ENCODE results near the gene PRM3.

PRM3 gene

GRCh38 chr16:11254913-11255736 lies 18.3 kb downstream of the PRM3 start:
- H3K36me3 ChIP-seq (ENCODE audit: control insufficient read depth, insufficient read depth, low read length): peaks cover 12% of the 10 kb centered on the region
- peak overlapping the region; percentile 28 for H3K27ac ChIP-seq (ENCODE audit: low read depth, low read length)

GRCh38 chr16:11253995-11254912 lies 19.2 kb downstream of the PRM3 start:
- Histone ChIP-seq H3K4me1 (ENCODE audit: control insufficient read depth, insufficient read depth, low read length) (peaks cover 12% of the 10 kb centered on the region), H3K27ac (ENCODE audit: low read depth, low read length) (no peak overlapping the region), H3K9me3 (ENCODE audit: control insufficient read depth, insufficient read depth, low read length) (no peaks in the 10 kb centered on the region), H3K4me3 (ENCODE audit: low read depth, low read length) (peak overlapping the region; percentile 67), H3K27me3 (ENCODE audit: control insufficient read depth, insufficient read depth, low read length) (peaks cover 4% of the 10 kb centered on the region; the same call in 1 of the 2 replicates), H3K9ac (ENCODE audit: low read depth, low read length) (peak overlapping the region; percentile 56; the same call in 1 of the 2 replicates), H3K36me3 (ENCODE audit: control insufficient read depth, insufficient read depth, low read length) (peaks cover 12% of the 10 kb centered on the region)

More at GRCh38 chr16:11254913-11255736, 18.3 kb downstream of the PRM3 start:
- Histone ChIP-seq H3K4me1 (ENCODE audit: control insufficient read depth, insufficient read depth, low read length) (peaks cover 12% of the 10 kb centered on the region), H3K4me3 (ENCODE audit: low read depth, low read length) (peak overlapping the region; percentile 67), H3K9ac (ENCODE audit: low read depth, low read length) (peak overlapping the region; percentile 56), H3K9me3 (ENCODE audit: control insufficient read depth, insufficient read depth, low read length) (no peaks in the 10 kb centered on the region), H3K27me3 (ENCODE audit: control insufficient read depth, insufficient read depth, low read length) (peaks cover 4% of the 10 kb centered on the region; the same call in 1 of the 2 replicates)

- Histone ChIP-seq H3K36me3 (ENCODE audit: control insufficient read depth, insufficient read depth, low read length) (peaks cover 12% of the 10 kb centered on the region), H3K27ac (ENCODE audit: low read depth, low read length) (no peak overlapping the region), H3K9ac (ENCODE audit: low read depth, low read length) (no peak overlapping the region), H3K4me1 (ENCODE audit: control insufficient read depth, insufficient read depth, low read length) (peaks cover 12% of the 10 kb centered on the region), H3K27me3 (ENCODE audit: control insufficient read depth, insufficient read depth, low read length) (peaks cover 4% of the 10 kb centered on the region; the same call in 1 of the 2 replicates), H3K9me3 (ENCODE audit: control insufficient read depth, insufficient read depth, low read length) (no peaks in the 10 kb centered on the region), H3K4me3 (ENCODE audit: low read depth, low read length) (peak overlapping the region; percentile 67)
Measured at GRCh38 chr16:11253009-11253994, 20.1 kb downstream of the PRM3 start.

GRCh38 chr16:11252482-11252931 lies 20.9 kb downstream of the PRM3 start:
- peaks cover 12% of the 10 kb centered on the region for H3K4me1 ChIP-seq (ENCODE audit: control insufficient read depth, insufficient read depth, low read length)
- H3K36me3 ChIP-seq (ENCODE audit: control insufficient read depth, insufficient read depth, low read length): peaks cover 12% of the 10 kb centered on the region
- no peak overlapping the region for H3K9ac ChIP-seq (ENCODE audit: low read depth, low read length)
- no peak overlapping the region for H3K4me3 ChIP-seq (ENCODE audit: low read depth, low read length)
- H3K27me3 ChIP-seq (ENCODE audit: control insufficient read depth, insufficient read depth, low read length): peaks cover 2% of the 10 kb centered on the region; the same call in 1 of the 2 replicates
- no peak overlapping the region for H3K27ac ChIP-seq (ENCODE audit: low read depth, low read length)
- H3K9me3 ChIP-seq (ENCODE audit: control insufficient read depth, insufficient read depth, low read length): no peaks in the 10 kb centered on the region

- peaks cover 12% of the 10 kb centered on the region for H3K36me3 ChIP-seq (ENCODE audit: control insufficient read depth, insufficient read depth, low read length)
- H3K27me3 ChIP-seq (ENCODE audit: control insufficient read depth, insufficient read depth, low read length): no peaks in the 10 kb centered on the region
- no peak overlapping the region for H3K27ac ChIP-seq (ENCODE audit: low read depth, low read length)
- H3K4me3 ChIP-seq (ENCODE audit: low read depth, low read length): no peak overlapping the region
- H3K9me3 ChIP-seq (ENCODE audit: control insufficient read depth, insufficient read depth, low read length): no peaks in the 10 kb centered on the region
- peaks cover 8% of the 10 kb centered on the region for H3K4me1 ChIP-seq (ENCODE audit: control insufficient read depth, insufficient read depth, low read length)
- no peak overlapping the region for H3K9ac ChIP-seq (ENCODE audit: low read depth, low read length)
Measured at GRCh38 chr16:11251525-11252481, 21.6 kb downstream of the PRM3 start.

GRCh38 chr16:11250786-11251524 lies 22.5 kb downstream of the PRM3 start:
- H3K27ac ChIP-seq (ENCODE audit: low read depth, low read length): no peak overlapping the region
- H3K4me1 ChIP-seq (ENCODE audit: control insufficient read depth, insufficient read depth, low read length): peaks cover 7% of the 10 kb centered on the region
- H3K27me3 ChIP-seq (ENCODE audit: control insufficient read depth, insufficient read depth, low read length): no peaks in the 10 kb centered on the region
- H3K4me3 ChIP-seq (ENCODE audit: low read depth, low read length): no peak overlapping the region
- no peaks in the 10 kb centered on the region for H3K9me3 ChIP-seq (ENCODE audit: control insufficient read depth, insufficient read depth, low read length)
- H3K9ac ChIP-seq (ENCODE audit: low read depth, low read length): no peak overlapping the region
- peaks cover 12% of the 10 kb centered on the region for H3K36me3 ChIP-seq (ENCODE audit: control insufficient read depth, insufficient read depth, low read length)

- H3K9ac ChIP-seq (ENCODE audit: low read depth, low read length): no peak overlapping the region
- H3K4me1 ChIP-seq (ENCODE audit: control insufficient read depth, insufficient read depth, low read length): peaks cover 7% of the 10 kb centered on the region
- H3K27ac ChIP-seq (ENCODE audit: low read depth, low read length): no peak overlapping the region
- no peaks in the 10 kb centered on the region for H3K9me3 ChIP-seq (ENCODE audit: control insufficient read depth, insufficient read depth, low read length)
- H3K4me3 ChIP-seq (ENCODE audit: low read depth, low read length): no peak overlapping the region
- peaks cover 12% of the 10 kb centered on the region for H3K36me3 ChIP-seq (ENCODE audit: control insufficient read depth, insufficient read depth, low read length)
- H3K27me3 ChIP-seq (ENCODE audit: control insufficient read depth, insufficient read depth, low read length): no peaks in the 10 kb centered on the region
Measured at GRCh38 chr16:11250091-11250785, 23.2 kb downstream of the PRM3 start.

- no peaks in the 10 kb centered on the region for H3K9me3 ChIP-seq (ENCODE audit: control insufficient read depth, insufficient read depth, low read length)
- H3K4me1 ChIP-seq (ENCODE audit: control insufficient read depth, insufficient read depth, low read length): peaks cover 7% of the 10 kb centered on the region; the same call in 1 of the 2 replicates
- no peak overlapping the region for H3K4me3 ChIP-seq (ENCODE audit: low read depth, low read length)
- H3K27ac ChIP-seq (ENCODE audit: low read depth, low read length): no peak overlapping the region
- peaks cover 12% of the 10 kb centered on the region for H3K36me3 ChIP-seq (ENCODE audit: control insufficient read depth, insufficient read depth, low read length)
- no peaks in the 10 kb centered on the region for H3K27me3 ChIP-seq (ENCODE audit: control insufficient read depth, insufficient read depth, low read length)
- H3K9ac ChIP-seq (ENCODE audit: low read depth, low read length): no peak overlapping the region
Measured at GRCh38 chr16:11249233-11250061, 24.0 kb downstream of the PRM3 start.
